Gastrocnemius medialis (tissue), 4 donors: Measurements from ENCODE around the gene GBX1. TPM values are rescaled to one million over a fixed set of nuclear protein-coding genes. Genes with fewer than 3 reads are reported as not detected.
A peak's percentile ranks its signal among the peaks of the same experiment; 100 is the strongest.

Experiments
- ATAC-seq, 2 donors: fragments of 150-250 bp; one replicate each; pipeline ENCODE4 v1.9.1; 2016
- DNase-seq, 2 donors: peaks; one replicate each; pipeline ENCODE4 v3.0.0-alpha.2; 2019
- H3K27ac ChIP-seq, 4 donors: fragments of 200-600 bp; sonication (generic); 1 replicate in 1 of 4; 2 replicates in 3 of 4; pipeline ENCODE4 v1.5.1; 2016 to 2018; ENCODE audit warnings: mild to moderate bottlenecking in 2 of 4, moderate library complexity in 1 of 4
- H3K27me3 ChIP-seq, 3 donors: fragments of 200-600 bp; sonication (generic) in 2 of 3; 1 replicate in 1 of 3; 2 replicates in 2 of 3; pipeline versions ENCODE4 v1.5.1 to v1.6.0; 2016 to 2019; ENCODE audit warnings: mild to moderate bottlenecking in 1 of 3, moderate library complexity in 1 of 3
- H3K36me3 ChIP-seq, 2 donors: fragments of 200-600 bp; sonication (generic) in 1 of 2; one replicate each; pipeline ENCODE4 v1.5.1; 2017 to 2018
- H3K4me1 ChIP-seq, 2 donors: fragments of 200-600 bp; sonication (generic) in 1 of 2; one replicate each; pipeline ENCODE4 v1.5.1; 2016 to 2017; ENCODE audit warnings: mild to moderate bottlenecking in 2 of 2
- H3K4me3 ChIP-seq, 4 donors: fragments of 200-600 bp; sonication (generic) in 3 of 4; 1 replicate in 1 of 4; 2 replicates in 3 of 4; pipeline ENCODE4 v1.5.1; 2016 to 2019; ENCODE audit warnings: mild to moderate bottlenecking in 2 of 4
- H3K9me3 ChIP-seq, 3 donors: fragments of 200-600 bp; sonication (generic) in 2 of 3; 1 replicate in 1 of 3; 2 replicates in 2 of 3; pipeline ENCODE4 v1.5.1; 2016 to 2019
- CTCF ChIP-seq, 5 experiments: fragments of 450-650 bp in 3 of 5; fragments of 200-600 bp in 2 of 5; sonication (generic) in 2 of 5; IDR thresholded peaks in 4 of 5; conservative IDR thresholded peaks in 1 of 5; 1 replicate in 4 of 5; 2 replicates in 1 of 5; pipeline ENCODE4 v1.5.1; 2016 to 2019; ENCODE audit warnings: antibody characterized with exemption in 5 of 5, mild to moderate bottlenecking in 3 of 5, moderate library complexity in 3 of 5
- POLR2A ChIP-seq, 2 donors: fragments of 450-650 bp; IDR thresholded peaks; one replicate each; pipeline ENCODE4 v1.6.1; 2017; ENCODE audit warnings: antibody characterized with exemption in 2 of 2, mild to moderate bottlenecking in 2 of 2, moderate library complexity in 2 of 2
- in situ Hi-C, 4 donors: fragments of 200-750 bp; cut with MboI; loops; one replicate each; pipeline versions ENCODE4 v1.15.0 to v1.8.0; 2017; ENCODE audit warnings: low sequenced_read_pairs in 4 of 4
- intact Hi-C: fragments of 100-400 bp; cut with DNase I; formaldehyde crosslinking; loops from one replicate; pipeline ENCODE4 v1.15.1; 2023; ENCODE audit warnings: low total_unique reads
- total RNA-seq, 4 donors: library from RNA; depleted of rRNA; stranded (reverse); fragments of >200 nt; gene quantifications; one replicate each; pipeline versions ENCODE4 v1.1.0 to v1.2.3, GENCODE V29; 2016

GBX1 gene
- total RNA-seq, 4 donors from 2014 or later, result 0.58 TPM; not detected in 3

- no peak for DNase-seq
- peaks cover 0 to 23% of the 10 kb centered on the region in 2 donors for H3K36me3 ChIP-seq
- no peak for TF ChIP-seq POLR2A (IDR thresholded peaks at IDR 0.05)
- peak in 1 of 5 experiments; percentile 19 for TF ChIP-seq CTCF (IDR thresholded peaks at IDR 0.05 in 4 of 5, conservative IDR thresholded peaks at IDR 0.05 in 1 of 5)
- no peak overlapping the region for H3K27ac ChIP-seq
- H3K27me3 ChIP-seq, result no peaks in the 10 kb centered on the region
- H3K9me3 ChIP-seq, result no peaks in the 10 kb centered on the region
- intact Hi-C loops (loop anchor here (2.0 kb wide), 1 partner anchor 119 kb away; no protein-coding TSS in a partner anchor), in situ Hi-C loops (loop anchor here in 2 of 4 donors (10.0 kb wide), 1 partner anchor 49 kb away; no protein-coding TSS in a partner anchor)
- peaks cover 4 to 22% of the 10 kb centered on the region in 2 donors for H3K4me1 ChIP-seq
- no peak for ATAC-seq
- H3K4me3 ChIP-seq, result peak overlapping the region; percentile 49 to 58 (median 55)
Observed at GRCh38 chr7:151125470-151125845, 42.0 kb downstream of the GBX1 start.

GRCh38 chr7:151124899-151125399 lies 42.5 kb downstream of the GBX1 start:
- DNase-seq (no peak), ATAC-seq (no peak)
- no peaks in the 10 kb centered on the region for H3K27me3 ChIP-seq
- no peak for TF ChIP-seq POLR2A (IDR thresholded peaks at IDR 0.05)
- no peak for TF ChIP-seq CTCF (IDR thresholded peaks at IDR 0.05 in 4 of 5, conservative IDR thresholded peaks at IDR 0.05 in 1 of 5)
- H3K4me3 ChIP-seq, result peak overlapping the region; percentile 49 to 58 (median 55)
- no peak overlapping the region for H3K27ac ChIP-seq
- no peaks in the 10 kb centered on the region for H3K9me3 ChIP-seq
- peaks cover 4 to 22% of the 10 kb centered on the region in 2 donors for H3K4me1 ChIP-seq
- H3K36me3 ChIP-seq, result peaks cover 0 to 26% of the 10 kb centered on the region in 2 donors
- in situ Hi-C loops, result loop anchor here in 2 of 4 donors (10.0 kb wide), 1 partner anchor 50 kb away; no protein-coding TSS in a partner anchor
- intact Hi-C loops, result loop anchor here (1.0 to 2.0 kb wide), 3 partner anchors 47 to 178 kb away; no protein-coding TSS in a partner anchor

GRCh38 chr7:151124481-151124880 lies 43.0 kb downstream of the GBX1 start:
- DNase-seq, result no peak
- in situ Hi-C loops (loop anchor here in 2 of 4 donors (10.0 kb wide), 1 partner anchor 50 kb away; no protein-coding TSS in a partner anchor), intact Hi-C loops (loop anchor here (1.0 to 2.0 kb wide), 3 partner anchors 48 to 179 kb away; no protein-coding TSS in a partner anchor)
- ATAC-seq, result no peak
- no peak overlapping the region for H3K27ac ChIP-seq
- TF ChIP-seq POLR2A (IDR thresholded peaks at IDR 0.05), result no peak
- H3K4me1 ChIP-seq, result peaks cover 4 to 22% of the 10 kb centered on the region in 2 donors
- H3K9me3 ChIP-seq, result no peaks in the 10 kb centered on the region
- H3K4me3 ChIP-seq, result no peak overlapping the region
- H3K27me3 ChIP-seq, result no peaks in the 10 kb centered on the region
- H3K36me3 ChIP-seq, result peaks cover 0 to 26% of the 10 kb centered on the region in 2 donors

GRCh38 chr7:151123822-151124464 lies 43.6 kb downstream of the GBX1 start:
- peak; percentile 66 to 75 for DNase-seq
- Histone ChIP-seq H3K27ac (no peak overlapping the region), H3K27me3 (no peaks in the 10 kb centered on the region), H3K4me1 (peaks cover 4 to 22% of the 10 kb centered on the region in 2 donors), H3K9me3 (no peaks in the 10 kb centered on the region), H3K4me3 (no peak overlapping the region), H3K36me3 (peaks cover 0 to 26% of the 10 kb centered on the region in 2 donors)
- ATAC-seq, result peak; percentile 84 to 94
- in situ Hi-C loops (loop anchor here in 2 of 4 donors (10.0 kb wide), 1 partner anchor 51 kb away; no protein-coding TSS in a partner anchor), intact Hi-C loops (loop anchor here (1.0 to 2.0 kb wide), 3 partner anchors 48 to 179 kb away; no protein-coding TSS in a partner anchor)
- no peak for TF ChIP-seq POLR2A (IDR thresholded peaks at IDR 0.05)
- TF ChIP-seq CTCF (IDR thresholded peaks at IDR 0.05 in 4 of 5, conservative IDR thresholded peaks at IDR 0.05 in 1 of 5), result peak; percentile 85 to 98 (median 95)
